Astrocyte (in vitro differentiated cells and primary cell): Measurements from ENCODE around the gene CDH24. TPM values are rescaled to one million over a fixed set of nuclear protein-coding genes. Genes with fewer than 3 reads are reported as not detected.
A peak's percentile ranks its signal among the peaks of the same experiment; 100 is the strongest.

Experiments
- DNase-seq: peaks from one replicate; pipeline ENCODE4 v3.0.0-alpha.2; 2010; ENCODE audit warnings: low read depth
- FAIRE-seq: peaks from 2 replicates; lab custom pipeline; 2011; peaks lifted over from hg19 to GRCh38; lab: Jason Lieb, UNC
- H2AFZ ChIP-seq: 2 replicates; pipeline ENCODE4 v1.6.0; 2012; ENCODE audit warnings: low read depth, low read length, inconsistent platforms
- H3K27ac ChIP-seq: 2 replicates; pipeline ENCODE4 v1.5.1; 2011; ENCODE audit warnings: low read depth, low read length, inconsistent platforms
- H3K27me3 ChIP-seq: 2 replicates; pipeline ENCODE4 v1.6.0; 2011; ENCODE audit warnings: low read length, inconsistent platforms; ENCODE audit not compliant: insufficient read depth
- H3K36me3 ChIP-seq: 2 replicates; pipeline ENCODE4 v1.5.1; 2011; ENCODE audit warnings: low read length, inconsistent platforms; ENCODE audit not compliant: insufficient read depth
- H3K4me1 ChIP-seq: 2 replicates; pipeline ENCODE4 v1.5.1; 2011; ENCODE audit warnings: low read length, inconsistent platforms; ENCODE audit not compliant: insufficient read depth
- H3K4me2 ChIP-seq: 2 replicates; pipeline ENCODE4 v1.6.0; 2012; ENCODE audit warnings: low read length, inconsistent platforms
- H3K4me3 ChIP-seq: 2 replicates; pipeline ENCODE4 v1.5.1; 2011; ENCODE audit warnings: low read depth, mild to moderate bottlenecking, low read length, inconsistent platforms; ENCODE audit not compliant: insufficient read depth
- H3K79me2 ChIP-seq: 2 replicates; pipeline ENCODE4 v1.6.0; 2012; ENCODE audit warnings: mild to moderate bottlenecking, low read length, inconsistent platforms; ENCODE audit not compliant: insufficient read depth
- H3K9ac ChIP-seq: 2 replicates; pipeline ENCODE4 v1.6.0; 2012; ENCODE audit warnings: mild to moderate bottlenecking, low read length, inconsistent platforms
- H3K9me3 ChIP-seq: 2 replicates; pipeline ENCODE4 v1.5.1; 2012; ENCODE audit warnings: low read depth, mild to moderate bottlenecking, low read length, inconsistent platforms; ENCODE audit not compliant: insufficient read depth
- H4K20me1 ChIP-seq: 2 replicates; pipeline ENCODE4 v1.6.0; 2012; ENCODE audit warnings: low read length, inconsistent platforms; ENCODE audit not compliant: insufficient read depth
- H3K27ac Mint-ChIP-seq: one replicate; pipeline ENCODE4 v1.8.0; 2021; ENCODE audit warnings: mild to moderate bottlenecking, mixed read lengths; ENCODE audit not compliant: unreplicated experiment
- H3K27me3 Mint-ChIP-seq: one replicate; pipeline ENCODE4 v1.8.0; 2021; ENCODE audit warnings: low read depth, mixed read lengths; ENCODE audit not compliant: unreplicated experiment
- H3K36me3 Mint-ChIP-seq: one replicate; pipeline ENCODE4 v1.8.0; 2021; ENCODE audit warnings: low read depth, mixed read lengths; ENCODE audit not compliant: unreplicated experiment
- H3K4me1 Mint-ChIP-seq: one replicate; pipeline ENCODE4 v1.8.0; 2021; ENCODE audit warnings: low read depth, mixed read lengths; ENCODE audit not compliant: unreplicated experiment
- H3K4me3 Mint-ChIP-seq: one replicate; pipeline ENCODE4 v1.8.0; 2021; ENCODE audit warnings: mild to moderate bottlenecking, moderate library complexity, mixed read lengths; ENCODE audit not compliant: unreplicated experiment
- H3K9me3 Mint-ChIP-seq: one replicate; pipeline ENCODE4 v1.8.0; 2021; ENCODE audit warnings: mild to moderate bottlenecking, mixed read lengths; ENCODE audit not compliant: unreplicated experiment
- EZH2 ChIP-seq: IDR thresholded peaks from 2 replicates; pipeline ENCODE4 v1.6.1; 2012; ENCODE audit warnings: mild to moderate bottlenecking, low read length, inconsistent platforms; ENCODE audit not compliant: insufficient read depth
- total RNA-seq: library from RNA; stranded (reverse); gene quantifications from 2 replicates; pipeline ENCODE4 v1.2.1, GENCODE V29; 2021
- TF ChIP-seq, protein P1 (sequence below): IDR thresholded peaks from 2 replicates; pipeline ENCODE4 v1.5.1; 2011; ENCODE audit warnings: low read depth, mild to moderate bottlenecking, inconsistent platforms, low read length, moderate library complexity; ENCODE audit not compliant: insufficient read depth

The CDH24 gene
- total RNA-seq, 1 donor from 2014 or later = 22.2 TPM

- no peak overlapping the region for H3K4me3 Mint-ChIP-seq
- no peak overlapping the region for H3K27ac Mint-ChIP-seq
- H3K4me1 ChIP-seq = peaks cover 7% of the 10 kb centered on the region
- no peaks in the 10 kb centered on the region for H3K9me3 Mint-ChIP-seq
- no peaks in the 10 kb centered on the region for H3K36me3 ChIP-seq
- H3K27ac ChIP-seq = no peak overlapping the region
- peaks cover 11% of the 10 kb centered on the region for H3K27me3 Mint-ChIP-seq
- H3K27me3 ChIP-seq = no peaks in the 10 kb centered on the region
- FAIRE-seq (no peak), DNase-seq (no peak)
- no peaks in the 10 kb centered on the region for H4K20me1 ChIP-seq
- no peaks in the 10 kb centered on the region for H3K79me2 ChIP-seq
- peaks cover 7% of the 10 kb centered on the region for H3K4me1 Mint-ChIP-seq
- peaks cover 2% of the 10 kb centered on the region for H3K36me3 Mint-ChIP-seq
- no peak overlapping the region for H3K4me3 ChIP-seq
- no peaks in the 10 kb centered on the region for H3K9me3 ChIP-seq
- H3K4me2 ChIP-seq = no peak overlapping the region
- no peak overlapping the region for H3K9ac ChIP-seq
- no peak overlapping the region for H2AFZ ChIP-seq
- TF ChIP-seq, protein P1, sequence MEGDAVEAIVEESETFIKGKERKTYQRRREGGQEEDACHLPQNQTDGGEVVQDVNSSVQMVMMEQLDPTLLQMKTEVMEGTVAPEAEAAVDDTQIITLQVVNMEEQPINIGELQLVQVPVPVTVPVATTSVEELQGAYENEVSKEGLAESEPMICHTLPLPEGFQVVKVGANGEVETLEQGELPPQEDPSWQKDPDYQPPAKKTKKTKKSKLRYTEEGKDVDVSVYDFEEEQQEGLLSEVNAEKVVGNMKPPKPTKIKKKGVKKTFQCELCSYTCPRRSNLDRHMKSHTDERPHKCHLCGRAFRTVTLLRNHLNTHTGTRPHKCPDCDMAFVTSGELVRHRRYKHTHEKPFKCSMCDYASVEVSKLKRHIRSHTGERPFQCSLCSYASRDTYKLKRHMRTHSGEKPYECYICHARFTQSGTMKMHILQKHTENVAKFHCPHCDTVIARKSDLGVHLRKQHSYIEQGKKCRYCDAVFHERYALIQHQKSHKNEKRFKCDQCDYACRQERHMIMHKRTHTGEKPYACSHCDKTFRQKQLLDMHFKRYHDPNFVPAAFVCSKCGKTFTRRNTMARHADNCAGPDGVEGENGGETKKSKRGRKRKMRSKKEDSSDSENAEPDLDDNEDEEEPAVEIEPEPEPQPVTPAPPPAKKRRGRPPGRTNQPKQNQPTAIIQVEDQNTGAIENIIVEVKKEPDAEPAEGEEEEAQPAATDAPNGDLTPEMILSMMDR = no peak
- no peak for TF ChIP-seq EZH2
Measured at GRCh38 chr14:23040100-23040499, 17.2 kb downstream of the CDH24 start.

DNA sequence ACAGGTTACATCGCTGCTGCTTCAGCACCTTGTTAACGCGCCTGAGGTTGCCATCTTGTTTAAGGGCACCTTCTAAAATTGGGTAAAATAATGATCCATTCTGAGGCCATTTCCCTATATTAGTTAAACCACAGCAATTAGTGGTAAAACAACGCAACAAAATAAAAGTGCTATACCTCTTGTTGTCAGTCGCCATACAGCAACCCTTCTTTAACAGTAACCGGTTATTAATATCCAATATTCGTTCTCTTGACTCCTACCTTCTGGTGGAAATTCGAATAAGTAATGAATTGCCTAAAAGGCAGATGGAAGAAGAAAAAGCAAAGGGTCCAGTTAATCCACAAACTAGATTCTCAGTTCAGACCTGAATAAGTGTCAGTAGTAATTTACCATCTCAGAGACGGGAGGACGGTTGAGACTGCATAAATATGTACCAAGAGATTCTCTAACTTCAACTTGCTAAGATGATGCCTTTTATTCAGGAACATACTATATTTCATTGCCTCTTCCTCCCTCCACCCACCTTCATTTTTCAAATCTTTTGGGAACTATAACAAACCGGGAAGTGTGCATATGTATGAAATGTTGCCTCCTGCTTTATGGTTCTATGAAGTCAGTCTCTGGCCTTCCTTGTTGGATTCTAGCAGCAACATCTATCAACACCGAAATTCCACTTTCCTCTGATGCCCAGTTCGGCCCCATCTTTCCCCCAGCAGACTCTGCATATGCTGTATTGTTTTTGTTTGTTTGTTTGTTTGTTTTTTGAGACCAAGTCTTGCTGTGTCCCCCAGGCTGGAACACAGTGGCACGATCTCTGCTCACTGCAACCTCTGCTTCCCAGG, 21.8 kb downstream of the CDH24 start:
- Mint-ChIP-seq H3K9me3 (no peaks in the 10 kb centered on the region), H3K27ac (peak overlapping the region; percentile 98), H3K36me3 (peaks cover 17% of the 10 kb centered on the region), H3K4me1 (peaks cover 15% of the 10 kb centered on the region), H3K4me3 (peak overlapping the region; percentile 94), H3K27me3 (no peaks in the 10 kb centered on the region)
- Histone ChIP-seq H2AFZ (peak overlapping the region; percentile 97), H3K4me3 (peak overlapping the region; percentile 99), H3K36me3 (peaks cover 16% of the 10 kb centered on the region), H3K9me3 (no peaks in the 10 kb centered on the region), H3K27me3 (no peaks in the 10 kb centered on the region), H3K27ac (peak overlapping the region; percentile 98), H3K4me2 (peak overlapping the region; percentile 94), H3K4me1 (peaks cover 8% of the 10 kb centered on the region), H3K9ac (peak overlapping the region; percentile 98), H3K79me2 (peaks cover 37% of the 10 kb centered on the region), H4K20me1 (peaks cover 11% of the 10 kb centered on the region)
- no peak for DNase-seq
- no peak for TF ChIP-seq EZH2
- TF ChIP-seq, protein P1 = no peak
- no peak for FAIRE-seq
